ENCODE data around the gene VASH1. TPM values are rescaled to one million over a fixed set of nuclear protein-coding genes. Genes with fewer than 3 reads are reported as not detected.

Gene VASH1
- total RNA-seq, result 18.6 TPM
- 10 to 100 TPM; 46.1 to 61.2 (median 56.3) TPM for polyA plus RNA-seq (ENCODE audit: insufficient read depth in 1 of 8, insufficient read length in 8 of 8, low replicate concordance in 1 of 8)
- long read RNA-seq, donor 1, full-length matches to known transcripts, result 2 of 2 reads
- long read RNA-seq, donor 1, partial matches to known transcripts, result 0 of 2 reads
- long read RNA-seq, donor 1, other reads (novel, unspliced or antisense), result 0 of 2 reads
- long read RNA-seq, donor 2, partial matches to known transcripts, result 0 of 1 reads
- long read RNA-seq, donor 2, other reads (novel, unspliced or antisense), result 0 of 1 reads
- long read RNA-seq, donor 3, full-length matches to known transcripts, result 8 of 14 reads
- long read RNA-seq, donor 3, partial matches to known transcripts, result 6 of 14 reads
- long read RNA-seq, donor 3, other reads (novel, unspliced or antisense), result 0 of 14 reads
- long read RNA-seq, donor 4, full-length matches to known transcripts, result 3 of 3 reads
- long read RNA-seq, donor 4, partial matches to known transcripts, result 0 of 3 reads
- long read RNA-seq, donor 4, other reads (novel, unspliced or antisense), result 0 of 3 reads
- long read RNA-seq, donor 5, full-length matches to known transcripts, result 20 of 39 reads
- long read RNA-seq, donor 5, partial matches to known transcripts, result 19 of 39 reads
- long read RNA-seq, donor 5, other reads (novel, unspliced or antisense), result 0 of 39 reads
- long read RNA-seq, donor 6, full-length matches to known transcripts, result 17 of 17 reads
- long read RNA-seq, donor 6, partial matches to known transcripts, result 0 of 17 reads
- long read RNA-seq, donor 6, other reads (novel, unspliced or antisense), result 0 of 17 reads
- long read RNA-seq, donor 7, full-length matches to known transcripts, result 6 of 6 reads
- long read RNA-seq, donor 7, partial matches to known transcripts, result 0 of 6 reads
- long read RNA-seq, donor 7, other reads (novel, unspliced or antisense), result 0 of 6 reads
- long read RNA-seq, donor 8, result 0 reads
- long read RNA-seq, donor 9, full-length matches to known transcripts, result 4 of 4 reads
- long read RNA-seq, donor 9, partial matches to known transcripts, result 0 of 4 reads
- long read RNA-seq, donor 9, other reads (novel, unspliced or antisense), result 0 of 4 reads
- long read RNA-seq, donor 10, full-length matches to known transcripts, result 4 of 4 reads
- long read RNA-seq, donor 10, partial matches to known transcripts, result 0 of 4 reads
- long read RNA-seq, donor 10, other reads (novel, unspliced or antisense), result 0 of 4 reads
- long read RNA-seq, donor 11, full-length matches to known transcripts, result 9 of 9 reads
- long read RNA-seq, donor 11, partial matches to known transcripts, result 0 of 9 reads
- long read RNA-seq, donor 11, other reads (novel, unspliced or antisense), result 0 of 9 reads

DNA sequence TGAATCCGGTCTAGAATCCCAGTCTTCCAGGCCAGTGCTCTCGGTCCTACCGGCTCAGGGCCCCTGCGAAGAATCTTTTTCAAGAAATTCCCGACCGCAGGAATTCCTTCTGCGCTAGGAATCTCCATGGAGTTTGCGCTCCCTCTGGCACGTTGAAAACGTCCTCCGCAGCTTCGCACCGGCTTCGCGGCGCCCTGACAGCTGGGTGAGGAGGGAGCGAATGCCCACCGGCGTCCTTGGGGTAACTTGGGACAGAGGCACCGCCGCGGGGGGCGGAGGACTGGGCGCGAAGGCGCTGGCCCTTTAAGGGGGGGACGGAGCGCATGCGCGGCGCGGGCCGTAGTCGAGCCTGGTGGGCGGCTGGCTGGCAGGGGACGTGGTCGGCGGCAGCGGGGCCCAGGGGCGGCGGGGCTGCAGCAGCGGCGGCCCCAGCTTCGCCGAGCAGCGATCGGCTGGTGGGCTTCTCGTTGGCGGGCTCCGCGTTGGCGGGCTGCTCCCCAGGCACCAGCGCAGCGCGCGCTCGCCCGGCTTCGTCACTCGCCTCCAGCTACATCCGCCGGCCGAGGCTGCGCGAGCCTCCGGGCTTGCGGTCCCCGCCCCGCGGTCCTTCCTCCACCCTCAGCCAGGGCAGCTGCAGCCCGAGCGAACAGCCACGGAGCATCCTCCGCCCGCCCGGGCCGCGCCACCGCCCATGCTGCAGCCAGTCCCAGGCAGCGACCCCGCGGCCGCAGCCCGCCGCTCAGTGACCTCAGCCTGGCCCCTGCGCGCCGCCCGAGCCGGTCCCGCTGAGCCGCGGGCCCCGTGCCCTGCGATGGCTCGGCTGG is at the start of gene VASH1:
Gene VASH1 (plus strand): TSS at position 333 of the 824 bp plus-strand sequence. CDS start 1,354 bp downstream, outside the sequence.
- Histone ChIP-seq H3K27ac (ENCODE audit: low read length) (peak within 1 kb of the TSS; percentile 75), H3K4me3 (ENCODE audit: low read length) (peak within 1 kb of the TSS; percentile 84), H3K4me1 (ENCODE audit: control insufficient read depth, insufficient read depth, low read length) (peaks cover 33% of the 10 kb centered on the region), H3K27me3 (ENCODE audit: control insufficient read depth, insufficient read depth, low read length) (peaks cover 3% of the 10 kb centered on the region), H3K36me3 (ENCODE audit: control insufficient read depth, insufficient read depth, low read length) (peaks cover 8% of the 10 kb centered on the region), H3K9me3 (replicated peaks; ENCODE audit: control insufficient read depth, low read depth, low read length) (no peaks in the 10 kb centered on the region)
- WGBS (ENCODE audit: insufficient coverage), result under 1% methylated on average over 93 of the region's 96 CpGs
- DNase-seq, result peak; percentile 84

DNA sequence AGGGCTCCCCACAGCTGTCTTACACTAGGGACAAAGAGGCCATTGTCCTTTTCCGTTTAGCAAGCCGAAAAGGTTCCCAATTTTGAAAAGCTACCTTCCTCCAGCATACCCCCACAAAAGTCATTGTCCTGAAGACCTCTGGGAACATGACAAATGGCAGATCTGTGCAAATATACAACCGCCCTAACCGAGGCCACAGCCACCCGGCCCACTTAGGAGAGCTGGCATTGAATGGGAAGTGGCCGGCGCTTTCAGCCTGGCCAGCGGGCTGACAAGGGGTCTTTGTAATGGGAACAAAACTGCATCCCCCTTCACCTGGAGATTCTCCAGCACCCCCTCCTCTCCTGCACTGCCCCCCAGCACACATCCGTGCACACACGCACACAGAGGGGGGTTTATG is 48.1 kb upstream of the VASH1 start:
- Histone ChIP-seq H3K36me3 (ENCODE audit: control insufficient read depth, insufficient read depth, low read length) (no peaks in the 10 kb centered on the region), H3K27ac (ENCODE audit: low read length) (no peak overlapping the region), H3K27me3 (ENCODE audit: control insufficient read depth, insufficient read depth, low read length) (no peaks in the 10 kb centered on the region), H3K4me1 (ENCODE audit: control insufficient read depth, insufficient read depth, low read length) (peaks cover 23% of the 10 kb centered on the region), H3K9me3 (replicated peaks; ENCODE audit: control insufficient read depth, low read depth, low read length) (no peaks in the 10 kb centered on the region), H3K4me3 (ENCODE audit: low read length) (no peak overlapping the region)
- WGBS (ENCODE audit: insufficient coverage), result 61% methylated on average over 3 of the region's 10 CpGs
- DNase-seq, result no peak

DNA sequence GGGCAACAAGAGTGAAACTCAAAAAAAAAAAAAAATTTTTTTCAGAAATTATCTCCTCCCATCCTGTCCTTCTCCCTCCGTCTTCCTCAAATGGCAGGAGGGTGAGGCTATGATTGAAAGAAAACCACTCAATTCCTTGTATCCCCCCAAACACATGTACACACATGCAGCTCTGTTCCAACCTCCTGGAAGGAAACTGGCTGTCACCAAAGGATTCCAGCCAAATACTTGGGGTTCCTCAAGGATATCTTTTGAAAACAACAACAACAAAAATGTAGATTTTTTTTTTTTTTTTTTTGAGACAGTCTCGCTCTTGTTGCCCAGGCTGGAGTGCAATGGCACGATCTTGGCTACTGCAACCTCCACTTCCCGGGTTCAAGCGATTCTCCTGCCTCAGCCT is 46.8 kb upstream of the VASH1 start:
- H3K36me3 ChIP-seq (ENCODE audit: control insufficient read depth, insufficient read depth, low read length), result no peaks in the 10 kb centered on the region
- peaks cover 35% of the 10 kb centered on the region for H3K4me1 ChIP-seq (ENCODE audit: control insufficient read depth, insufficient read depth, low read length)
- no peaks in the 10 kb centered on the region for H3K9me3 ChIP-seq (replicated peaks; ENCODE audit: control insufficient read depth, low read depth, low read length)
- no peak overlapping the region for H3K4me3 ChIP-seq (ENCODE audit: low read length)
- WGBS (ENCODE audit: insufficient coverage), result 90% methylated on average over 5 of the region's 5 CpGs
- H3K27me3 ChIP-seq (ENCODE audit: control insufficient read depth, insufficient read depth, low read length), result no peaks in the 10 kb centered on the region
- H3K27ac ChIP-seq (ENCODE audit: low read length), result no peak overlapping the region
- DNase-seq, result peak; percentile 51

DNA sequence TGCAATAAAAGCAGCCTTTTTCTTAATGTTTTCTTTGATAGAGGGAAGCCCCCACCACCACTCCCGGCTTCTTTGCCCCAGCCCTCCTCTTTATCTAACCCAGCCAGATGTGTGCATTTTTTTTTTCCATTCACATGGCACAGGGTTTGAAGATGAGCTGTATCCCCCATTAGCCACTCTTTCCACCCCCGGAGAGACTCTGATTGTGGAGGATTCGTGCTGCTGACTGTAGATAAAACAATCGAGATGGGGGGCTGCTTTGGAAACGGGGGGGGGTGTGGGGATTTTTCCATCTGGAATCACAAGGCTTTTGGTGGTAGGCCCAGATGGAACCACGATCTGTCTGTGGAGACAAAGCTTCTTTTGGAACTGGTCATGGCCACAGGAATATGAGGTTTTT is 46.2 kb upstream of the VASH1 start:
- Histone ChIP-seq H3K4me1 (ENCODE audit: control insufficient read depth, insufficient read depth, low read length) (peaks cover 41% of the 10 kb centered on the region), H3K9me3 (replicated peaks; ENCODE audit: control insufficient read depth, low read depth, low read length) (no peaks in the 10 kb centered on the region), H3K36me3 (ENCODE audit: control insufficient read depth, insufficient read depth, low read length) (no peaks in the 10 kb centered on the region), H3K27me3 (ENCODE audit: control insufficient read depth, insufficient read depth, low read length) (no peaks in the 10 kb centered on the region), H3K27ac (ENCODE audit: low read length) (peak overlapping the region; percentile 80), H3K4me3 (ENCODE audit: low read length) (no peak overlapping the region)
- peak; percentile 57 for DNase-seq
- WGBS (ENCODE audit: insufficient coverage), result 29% methylated on average over 4 of the region's 6 CpGs

DNA sequence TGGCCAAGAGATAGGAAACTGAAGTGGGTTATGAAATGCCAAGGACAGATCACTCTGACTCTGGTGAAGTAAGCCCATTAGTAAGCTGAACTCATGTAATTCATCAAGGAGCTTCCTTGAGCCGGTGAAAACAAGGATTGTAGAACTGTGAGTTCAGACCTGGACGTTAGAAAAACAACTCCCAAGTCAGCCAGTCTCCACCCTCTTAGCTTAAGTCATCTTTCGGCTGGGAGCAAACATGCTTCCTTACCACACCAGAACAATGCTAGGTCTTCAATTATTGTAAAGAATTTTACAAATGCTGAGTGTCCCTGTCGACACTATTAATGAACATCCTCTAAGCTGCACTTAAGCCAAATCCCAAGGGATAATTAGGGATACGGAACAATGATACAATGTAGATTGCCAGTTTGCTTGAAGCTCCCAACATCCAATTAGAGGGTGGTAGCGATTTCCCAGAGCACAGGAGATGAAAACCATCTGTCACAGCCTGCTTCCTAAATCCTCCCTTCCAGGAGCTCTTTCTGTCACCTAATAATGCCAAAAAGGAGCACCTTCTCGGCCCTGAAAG is 45.7 kb upstream of the VASH1 start:
- DNase-seq, result peak; percentile 84
- H3K4me3 ChIP-seq (ENCODE audit: low read length), result no peak overlapping the region
- H3K36me3 ChIP-seq (ENCODE audit: control insufficient read depth, insufficient read depth, low read length), result no peaks in the 10 kb centered on the region
- peak overlapping the region; percentile 80 for H3K27ac ChIP-seq (ENCODE audit: low read length)
- no peaks in the 10 kb centered on the region for H3K9me3 ChIP-seq (replicated peaks; ENCODE audit: control insufficient read depth, low read depth, low read length)
- no peaks in the 10 kb centered on the region for H3K27me3 ChIP-seq (ENCODE audit: control insufficient read depth, insufficient read depth, low read length)
- peaks cover 46% of the 10 kb centered on the region for H3K4me1 ChIP-seq (ENCODE audit: control insufficient read depth, insufficient read depth, low read length)
- WGBS (ENCODE audit: insufficient coverage), result 17% methylated on average over 3 of the region's 7 CpGs

DNA sequence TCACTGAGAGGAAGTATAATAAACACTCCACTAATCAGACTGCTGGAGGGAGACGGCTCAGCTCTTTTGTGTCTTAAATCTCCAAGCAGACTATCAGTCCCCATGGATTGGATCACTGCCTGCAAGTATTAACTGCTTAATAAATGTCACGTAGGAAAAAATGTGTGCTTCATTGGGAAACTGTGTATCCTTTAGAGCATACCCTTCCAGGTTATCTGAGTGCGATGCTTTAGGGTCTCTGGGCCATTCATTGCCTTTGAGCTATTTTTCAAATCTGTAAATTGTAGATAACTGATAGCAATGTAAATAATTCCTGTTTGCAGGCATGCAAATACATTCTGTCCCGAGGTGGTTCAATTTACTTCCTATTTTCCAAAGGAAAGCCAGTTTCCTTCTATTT is 45.0 kb upstream of the VASH1 start:
- H3K27ac ChIP-seq (ENCODE audit: low read length), result peak overlapping the region; percentile 80
- H3K4me3 ChIP-seq (ENCODE audit: low read length), result no peak overlapping the region
- H3K4me1 ChIP-seq (ENCODE audit: control insufficient read depth, insufficient read depth, low read length), result peaks cover 50% of the 10 kb centered on the region
- no peaks in the 10 kb centered on the region for H3K36me3 ChIP-seq (ENCODE audit: control insufficient read depth, insufficient read depth, low read length)
- no CpG with 5 or more reads among the region's 4 CpGs for WGBS (ENCODE audit: insufficient coverage)
- no peaks in the 10 kb centered on the region for H3K9me3 ChIP-seq (replicated peaks; ENCODE audit: control insufficient read depth, low read depth, low read length)
- DNase-seq, result no peak
- H3K27me3 ChIP-seq (ENCODE audit: control insufficient read depth, insufficient read depth, low read length), result no peaks in the 10 kb centered on the region

DNA sequence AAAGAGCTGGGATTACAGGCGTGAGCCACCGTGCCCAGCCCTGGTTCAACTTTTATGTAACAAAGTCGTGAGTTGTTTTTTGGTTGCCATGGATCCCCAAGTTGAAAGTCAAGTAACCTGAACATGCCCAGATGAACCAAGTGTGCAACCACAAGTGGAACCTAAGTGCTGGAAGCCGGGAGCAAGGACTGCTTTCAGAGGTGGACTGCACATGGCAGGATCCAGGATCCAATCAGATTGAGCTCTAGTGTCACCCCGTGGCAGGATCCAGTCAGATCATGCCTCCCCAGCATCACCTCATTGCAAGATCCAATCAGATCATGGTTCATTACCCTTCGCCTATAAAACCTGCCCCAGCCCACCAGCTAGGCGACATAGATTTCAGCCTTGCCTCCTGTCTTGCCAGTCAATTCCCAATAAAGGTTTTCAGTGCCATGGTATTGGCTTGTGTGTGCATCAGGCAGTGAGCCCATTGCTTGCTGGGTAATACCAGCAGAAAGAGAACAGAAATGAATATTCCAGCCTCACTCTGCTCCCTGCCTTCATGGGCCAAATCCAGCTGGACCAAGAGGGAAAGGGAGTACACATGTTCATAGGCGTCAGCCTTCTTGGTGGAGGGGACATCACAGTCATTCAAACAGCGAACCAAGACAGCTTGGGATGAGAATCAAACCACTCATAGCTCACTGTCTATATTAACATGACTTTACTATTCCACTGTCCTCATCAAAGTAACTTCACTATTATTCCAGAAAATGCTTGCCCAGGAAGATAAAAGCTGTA is 43.6 kb upstream of the VASH1 start:
- peak; percentile 79 for DNase-seq
- Histone ChIP-seq H3K27ac (ENCODE audit: low read length) (peak overlapping the region; percentile 86), H3K36me3 (ENCODE audit: control insufficient read depth, insufficient read depth, low read length) (no peaks in the 10 kb centered on the region), H3K4me3 (ENCODE audit: low read length) (no peak overlapping the region), H3K9me3 (replicated peaks; ENCODE audit: control insufficient read depth, low read depth, low read length) (no peaks in the 10 kb centered on the region), H3K4me1 (ENCODE audit: control insufficient read depth, insufficient read depth, low read length) (peaks cover 54% of the 10 kb centered on the region), H3K27me3 (ENCODE audit: control insufficient read depth, insufficient read depth, low read length) (no peaks in the 10 kb centered on the region)
- 89% methylated on average over 7 of the region's 9 CpGs for WGBS (ENCODE audit: insufficient coverage)

DNA sequence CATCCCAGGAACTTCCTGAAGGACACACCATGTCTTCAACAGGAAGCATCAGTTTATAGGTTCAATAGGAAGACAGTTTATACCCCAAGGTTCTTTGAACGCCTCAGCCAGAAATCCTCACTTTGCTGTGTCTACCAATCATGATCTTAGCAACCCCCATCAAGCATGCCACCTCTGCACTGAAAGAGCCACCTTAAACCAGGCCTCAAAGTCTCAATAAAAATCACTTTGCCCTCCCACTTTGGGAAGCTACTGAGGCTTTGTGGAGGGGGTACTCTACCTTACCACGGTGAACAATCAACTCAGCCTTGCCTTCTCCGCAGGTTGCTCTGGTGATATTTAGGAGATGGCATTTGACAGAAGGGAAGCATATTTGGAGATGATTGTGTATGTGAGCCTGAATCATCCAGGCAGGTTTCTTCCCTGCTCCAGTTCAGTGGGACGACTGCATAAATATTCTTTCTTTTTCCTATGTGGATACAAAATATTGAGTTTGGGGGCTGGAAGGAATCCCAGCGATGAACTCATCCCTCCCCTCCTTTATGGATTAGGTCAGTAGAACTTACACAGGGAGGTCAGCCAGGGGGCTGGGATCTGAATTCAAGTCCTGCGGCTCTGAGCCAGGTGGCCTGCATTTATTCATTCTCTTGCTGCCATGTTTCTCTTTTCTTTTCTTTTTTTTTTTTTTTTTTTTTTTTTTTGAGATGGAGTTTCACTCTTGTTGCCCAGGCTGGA is 42.8 kb upstream of the VASH1 start:
- H3K4me1 ChIP-seq (ENCODE audit: control insufficient read depth, insufficient read depth, low read length), result peaks cover 54% of the 10 kb centered on the region
- H3K4me3 ChIP-seq (ENCODE audit: low read length), result no peak overlapping the region
- no CpG with 5 or more reads among the region's 6 CpGs for WGBS (ENCODE audit: insufficient coverage)
- no peaks in the 10 kb centered on the region for H3K36me3 ChIP-seq (ENCODE audit: control insufficient read depth, insufficient read depth, low read length)
- peak; percentile 97 for DNase-seq
- H3K27me3 ChIP-seq (ENCODE audit: control insufficient read depth, insufficient read depth, low read length), result no peaks in the 10 kb centered on the region
- no peaks in the 10 kb centered on the region for H3K9me3 ChIP-seq (replicated peaks; ENCODE audit: control insufficient read depth, low read depth, low read length)
- peak overlapping the region; percentile 86 for H3K27ac ChIP-seq (ENCODE audit: low read length)
